Keratinocyte (primary cell): ENCODE results near the gene CADM2.

ENCODE experiments used
- EZH2 ChIP-seq: IDR thresholded peaks from one replicate; pipeline ENCODE4 v1.6.1; 2012; ENCODE audit warnings: inconsistent platforms, mild to moderate bottlenecking, low read length, moderate library complexity
- TF ChIP-seq, protein P1 (sequence below), 3 experiments: IDR thresholded peaks in 1 of 3; conservative IDR thresholded peaks in 1 of 3; optimal IDR thresholded peaks in 1 of 3; 2 replicates in 2 of 3; 3 replicates in 1 of 3; pipeline versions ENCODE3 to v1.5.1; 2011; ENCODE audit warnings: low read length in 3 of 3, mild to moderate bottlenecking in 3 of 3, moderate library complexity in 2 of 3, control low read depth in 1 of 3, inconsistent platforms in 1 of 3; ENCODE audit not compliant: insufficient read depth in 2 of 3; ENCODE audit errors: extremely low read depth in 1 of 3

DNA sequence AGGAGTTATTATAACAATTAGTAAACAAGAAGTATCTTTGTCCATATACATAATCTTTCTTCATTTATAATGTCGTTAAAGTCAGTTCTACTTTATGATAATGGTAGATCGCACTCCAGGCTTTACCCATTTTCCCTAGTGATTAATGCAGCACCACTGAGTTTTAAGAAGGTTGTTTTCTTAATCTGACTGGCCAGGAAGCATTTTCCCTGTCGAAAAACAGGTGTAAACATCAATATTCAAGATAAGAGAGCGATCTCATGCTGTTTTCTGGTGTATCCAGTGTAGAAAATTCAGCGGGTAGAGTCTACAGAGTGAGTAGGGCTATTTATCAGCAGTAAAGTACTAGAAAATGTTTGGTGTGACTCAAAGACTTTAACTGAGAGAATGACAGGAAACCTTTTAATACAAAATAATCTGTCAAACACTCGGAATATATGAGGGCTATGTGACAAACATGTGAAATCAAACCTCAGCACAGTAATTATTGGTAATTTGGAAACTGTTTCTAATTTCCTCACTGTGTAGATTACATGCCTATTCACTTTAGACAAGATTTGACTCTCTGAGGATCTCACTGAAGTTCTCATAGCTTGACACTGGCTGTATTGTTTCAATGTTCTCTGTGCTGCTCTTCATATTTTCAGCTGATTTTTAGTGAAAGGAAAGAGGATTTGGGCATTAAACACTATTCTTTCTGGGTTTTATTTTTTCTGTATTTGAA, 1019.0 kb downstream of the CADM2 start:
- TF ChIP-seq, protein P1, sequence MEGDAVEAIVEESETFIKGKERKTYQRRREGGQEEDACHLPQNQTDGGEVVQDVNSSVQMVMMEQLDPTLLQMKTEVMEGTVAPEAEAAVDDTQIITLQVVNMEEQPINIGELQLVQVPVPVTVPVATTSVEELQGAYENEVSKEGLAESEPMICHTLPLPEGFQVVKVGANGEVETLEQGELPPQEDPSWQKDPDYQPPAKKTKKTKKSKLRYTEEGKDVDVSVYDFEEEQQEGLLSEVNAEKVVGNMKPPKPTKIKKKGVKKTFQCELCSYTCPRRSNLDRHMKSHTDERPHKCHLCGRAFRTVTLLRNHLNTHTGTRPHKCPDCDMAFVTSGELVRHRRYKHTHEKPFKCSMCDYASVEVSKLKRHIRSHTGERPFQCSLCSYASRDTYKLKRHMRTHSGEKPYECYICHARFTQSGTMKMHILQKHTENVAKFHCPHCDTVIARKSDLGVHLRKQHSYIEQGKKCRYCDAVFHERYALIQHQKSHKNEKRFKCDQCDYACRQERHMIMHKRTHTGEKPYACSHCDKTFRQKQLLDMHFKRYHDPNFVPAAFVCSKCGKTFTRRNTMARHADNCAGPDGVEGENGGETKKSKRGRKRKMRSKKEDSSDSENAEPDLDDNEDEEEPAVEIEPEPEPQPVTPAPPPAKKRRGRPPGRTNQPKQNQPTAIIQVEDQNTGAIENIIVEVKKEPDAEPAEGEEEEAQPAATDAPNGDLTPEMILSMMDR (optimal IDR thresholded peaks at IDR 0.05 in 1 of 3, IDR thresholded peaks at IDR 0.05 in 1 of 3, conservative IDR thresholded peaks at IDR 0.05 in 1 of 3; ENCODE audit: extremely low read depth in 1 of 3, insufficient read depth in 2 of 3, low read length in 3 of 3): no peak
- no peak for TF ChIP-seq EZH2
